Measurements from ENCODE around the gene NRG4.
"Not testable (repeated sequence)": the region's sequence is repeated elsewhere in the genome, so short reads cannot be mapped to it uniquely, and the experiment has no call there.

NRG4 gene

DNA sequence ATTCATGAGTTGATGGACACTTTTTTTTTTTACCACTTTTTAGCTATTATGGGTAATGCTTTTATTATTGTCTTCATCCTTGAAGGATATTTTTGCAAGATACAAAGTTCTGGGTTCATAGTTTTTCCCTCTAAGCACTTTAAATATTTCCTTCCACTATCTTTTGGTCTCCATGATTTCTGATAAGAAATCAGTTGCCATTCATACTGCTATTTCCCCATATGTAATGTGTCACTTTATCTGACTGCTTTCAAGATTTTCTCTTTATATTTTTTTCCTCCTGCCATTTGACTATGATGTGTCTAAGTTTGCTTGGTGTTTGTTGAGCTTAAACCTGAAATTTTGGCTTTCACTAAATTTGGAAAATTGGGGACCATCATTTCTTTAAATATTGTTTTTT is 19.3 kb downstream of the NRG4 start:
- no peak for DNase-seq (ENCODE audit: low read depth)

- no peak for DNase-seq (ENCODE audit: low read depth)
These were observed 22.3 kb downstream of the NRG4 start for GRCh38 chr15:75989875-75990274.

GRCh38 chr15:75989045-75989444 is 23.2 kb downstream of the NRG4 start:
- no peak for DNase-seq (ENCODE audit: low read depth)

DNA sequence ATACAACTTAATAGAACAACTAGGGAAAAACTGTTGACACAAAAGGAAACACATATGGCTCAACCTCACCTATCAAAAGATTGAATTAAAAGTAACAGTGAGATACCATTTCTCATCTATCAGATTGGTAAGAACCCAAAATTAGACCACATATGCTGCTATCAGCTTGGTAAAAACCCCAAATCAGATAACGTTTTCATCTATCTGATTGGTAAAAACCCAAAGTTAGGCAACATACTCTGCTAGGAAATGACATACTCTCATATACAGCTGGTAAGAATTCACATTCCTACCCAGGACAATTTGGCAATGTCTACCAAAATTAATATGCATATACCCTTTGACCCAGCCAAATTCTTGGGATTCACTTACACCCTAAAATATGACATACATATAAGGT is 26.3 kb downstream of the NRG4 start:
- no peak for DNase-seq (ENCODE audit: low read depth)

DNA sequence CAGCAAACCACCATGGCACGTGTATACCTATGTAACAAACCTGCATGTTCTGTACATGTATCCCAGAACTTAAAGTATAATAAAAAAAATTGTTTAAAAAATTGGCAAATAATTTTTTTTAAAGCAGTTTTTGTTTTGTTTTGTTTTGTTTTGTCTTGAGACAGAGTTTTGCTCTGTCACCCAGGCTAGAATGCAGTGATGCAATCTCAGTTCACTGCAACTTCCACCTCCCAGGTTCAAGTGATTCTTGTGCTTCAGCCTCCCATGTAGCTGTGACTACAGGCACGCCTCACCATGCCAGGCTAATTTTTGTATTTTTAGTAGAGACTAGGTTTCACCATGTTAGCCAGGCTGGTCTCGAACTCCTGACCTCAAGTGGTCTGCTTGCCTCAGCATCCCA is 27.5 kb downstream of the NRG4 start:
- DNase-seq (ENCODE audit: low read depth) = not testable (repeated sequence)

DNA sequence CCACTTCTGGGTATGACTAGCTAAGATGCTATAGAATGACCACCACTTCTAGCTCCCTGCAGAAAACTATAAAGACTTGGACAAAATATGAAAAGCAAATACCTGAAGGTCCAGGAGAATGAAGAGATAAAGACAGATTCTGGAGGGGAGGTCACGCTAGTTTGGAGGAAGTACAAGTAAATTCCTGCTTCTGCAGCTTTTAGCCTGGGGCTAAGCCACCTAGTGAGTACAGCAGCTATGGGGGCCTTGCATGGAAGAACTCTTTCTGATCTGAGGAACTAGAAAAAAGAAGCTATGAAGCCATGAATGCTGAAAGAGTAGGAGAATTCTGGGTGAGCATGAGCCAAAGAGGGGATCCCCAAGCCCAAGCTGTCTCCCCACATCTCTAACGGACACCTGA is 29.8 kb downstream of the NRG4 start:
- no peak for DNase-seq (ENCODE audit: low read depth)

GRCh38 chr15:75981149-75981815 is 30.9 kb downstream of the NRG4 start:
- DNase-seq (ENCODE audit: low read depth) = no peak

DNA sequence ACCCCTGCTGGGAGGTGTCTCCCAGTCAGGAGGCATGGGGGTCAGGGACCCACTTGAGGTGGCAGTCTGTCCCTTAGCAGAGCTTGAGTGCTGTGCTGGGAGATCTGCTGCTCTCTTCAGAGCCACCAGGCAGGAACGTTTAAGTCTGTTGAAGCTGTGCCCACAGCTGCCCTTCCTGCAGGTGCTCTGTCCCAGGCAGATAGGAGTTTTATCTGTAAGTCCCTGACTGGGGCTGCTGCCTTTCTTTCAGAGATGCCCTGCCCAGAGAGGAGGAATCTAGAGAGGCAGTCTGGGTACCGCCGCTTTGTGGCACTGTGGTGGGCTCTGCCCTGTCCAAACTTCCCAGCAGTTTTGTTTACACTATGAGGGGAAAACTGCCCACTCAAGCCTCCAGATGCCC is 35.5 kb downstream of the NRG4 start:
- DNase-seq (ENCODE audit: low read depth) = not testable (repeated sequence)

- no peak for DNase-seq (ENCODE audit: low read depth)
These were observed 46.2 kb downstream of the NRG4 start for GRCh38 chr15:75966073-75966472.

DNA sequence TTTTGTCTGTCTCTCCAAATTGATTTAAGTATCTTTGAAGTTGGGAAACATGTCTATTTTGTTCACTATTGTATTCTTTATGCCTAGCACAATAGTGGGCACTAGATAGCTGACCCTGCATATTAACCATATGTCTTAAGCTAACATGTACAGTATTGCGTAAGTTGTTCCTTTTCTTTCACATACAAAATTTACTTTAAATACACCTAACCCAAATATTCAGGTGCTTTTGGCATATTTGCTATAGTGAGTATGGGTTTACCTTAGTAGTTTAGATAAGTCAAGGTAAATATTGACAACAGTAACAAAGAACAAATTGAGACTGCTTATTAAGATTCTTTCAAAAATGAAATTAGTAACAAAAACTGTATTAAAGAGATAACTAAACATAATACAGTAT is 50.9 kb downstream of the NRG4 start:
- no peak for DNase-seq (ENCODE audit: low read depth)

- DNase-seq (ENCODE audit: low read depth) = no peak
These were observed 56.5 kb downstream of the NRG4 start for GRCh38 chr15:75955720-75956119.

GRCh38 chr15:75952525-75952924 is 59.7 kb downstream of the NRG4 start:
- no peak for DNase-seq (ENCODE audit: low read depth)

GRCh38 chr15:75948761-75949296 is 63.4 kb downstream of the NRG4 start:
- no peak for DNase-seq (ENCODE audit: low read depth)

DNA sequence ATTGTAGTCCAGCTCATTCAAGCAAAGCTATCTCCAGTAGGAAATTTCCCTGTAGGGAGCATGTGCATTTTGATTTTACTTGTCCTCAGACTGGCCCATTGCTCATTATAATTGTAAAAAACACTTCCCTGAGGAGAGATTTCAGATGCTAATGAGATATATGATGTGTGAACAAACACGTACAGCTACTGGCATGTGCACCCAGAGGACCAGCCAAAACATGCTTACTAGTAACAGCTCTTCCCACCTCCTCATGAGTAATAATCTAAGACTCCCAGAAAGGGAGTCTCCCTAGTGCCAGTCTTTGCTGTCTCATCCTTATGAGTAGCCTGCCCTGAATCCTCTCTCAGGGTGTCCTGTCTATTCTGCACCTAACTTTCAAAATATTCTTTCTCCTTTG is 65.1 kb downstream of the NRG4 start:
- DNase-seq (ENCODE audit: low read depth) = no peak

GRCh38 chr15:75945953-75946352 is 66.3 kb downstream of the NRG4 start:
- no peak for DNase-seq (ENCODE audit: low read depth)

- DNase-seq (ENCODE audit: low read depth) = no peak
These were observed 68.5 kb downstream of the NRG4 start for GRCh38 chr15:75943713-75944215.

DNA sequence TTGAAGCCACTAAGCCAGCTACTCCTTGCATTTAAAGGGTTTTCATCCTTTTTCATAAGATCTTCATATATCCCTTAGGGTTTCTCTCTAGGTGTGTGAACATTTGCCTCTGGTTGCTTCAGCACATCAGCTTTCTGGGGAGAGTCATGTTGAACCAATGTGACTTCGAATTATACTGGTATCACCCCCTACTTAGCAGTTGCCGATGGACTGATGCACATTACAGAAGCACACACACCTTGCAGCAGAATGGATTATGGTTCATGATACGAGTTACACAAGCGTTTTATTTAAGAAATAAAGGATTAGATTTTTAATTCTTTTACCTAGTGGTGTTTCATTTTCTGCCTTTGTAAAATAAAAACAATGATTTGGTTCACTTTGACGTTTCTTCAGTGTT is 69.0 kb downstream of the NRG4 start:
- no peak for DNase-seq (ENCODE audit: low read depth)

GRCh38 chr15:75942464-75942863 is 69.8 kb downstream of the NRG4 start:
- no peak for DNase-seq (ENCODE audit: low read depth)

- no peak for DNase-seq (ENCODE audit: low read depth)
These were observed 81.4 kb downstream of the NRG4 start for GRCh38 chr15:75930866-75931265.

- no peak for DNase-seq (ENCODE audit: low read depth)
These were observed 82.2 kb downstream of the NRG4 start for GRCh38 chr15:75929799-75930565.

GRCh38 chr15:75928680-75929608 is 83.3 kb downstream of the NRG4 start:
- no peak for DNase-seq (ENCODE audit: low read depth)

GRCh38 chr15:75927601-75928000 is 84.6 kb downstream of the NRG4 start:
- DNase-seq (ENCODE audit: low read depth) = no peak

Data from stimulated activated CD4-positive, alpha-beta T cell treated with anti-CD3 and anti-CD28 coated beads, Interleukin-2, amount 100 ng/mL, for 4 hours (primary cell).